Measurements from ENCODE around the gene GAS2L1.

Gene GAS2L1

GRCh38 chr22:29267858-29268510, 38.5 kb upstream of the GAS2L1 start, which contains the start of the genes EWSR1 and RHBDD3:
Gene EWSR1 (plus strand): TSS chr22:29268268. CDS start chr22:29268337, 69 bp downstream.
Gene RHBDD3 (minus strand): TSS chr22:29267981. CDS start chr22:29265626, 2,355 bp downstream.
- ChIA-PET CTCF (interaction anchor here (4.5 kb wide), 1 partner anchor 22 kb away, joined by 19 read pairs; no protein-coding TSS in a partner anchor), POLR2A (interaction anchor here (0.6 to 1.0 kb wide), 2 partner anchors 11 to 19 kb away, joined by 4 to 7 read pairs; no protein-coding TSS in a partner anchor)
- peak; percentile 95 for DNase-seq (ENCODE audit: extremely low spot score)
- no peak for TF ChIP-seq CTCF (IDR thresholded peaks at IDR 0.05; ENCODE audit: control extremely low read depth, extremely low read depth, low read depth, missing control alignments)

- ChIA-PET POLR2A (interaction anchor here (0.5 to 1.0 kb wide), 2 partner anchors 12 to 18 kb away, joined by 3 to 4 read pairs; no protein-coding TSS in a partner anchor), CTCF (no interaction called here)
- DNase-seq (ENCODE audit: extremely low spot score): no peak
- no peak for TF ChIP-seq CTCF (IDR thresholded peaks at IDR 0.05; ENCODE audit: control extremely low read depth, extremely low read depth, low read depth, missing control alignments)
Measured at GRCh38 chr22:29268511-29269229, 37.8 kb upstream of the GAS2L1 start.

GRCh38 chr22:29269230-29269604, 37.2 kb upstream of the GAS2L1 start:
- POLR2A ChIA-PET: no interaction called here
- no peak for DNase-seq (ENCODE audit: extremely low spot score)
- CTCF ChIA-PET: no interaction called here
- TF ChIP-seq CTCF (IDR thresholded peaks at IDR 0.05; ENCODE audit: control extremely low read depth, extremely low read depth, low read depth, missing control alignments): no peak

- POLR2A ChIA-PET: interaction anchor here (2.4 kb wide), 1 partner anchor 10 kb away, joined by 13 read pairs; no protein-coding TSS in a partner anchor
- TF ChIP-seq CTCF (IDR thresholded peaks at IDR 0.05; ENCODE audit: control extremely low read depth, extremely low read depth, low read depth, missing control alignments): no peak
- no peak for DNase-seq (ENCODE audit: extremely low spot score)
- CTCF ChIA-PET: interaction anchor here (1.2 kb wide), 1 partner anchor 25 kb away, joined by 3 read pairs; no protein-coding TSS in a partner anchor
Measured at GRCh38 chr22:29269731-29270474, 36.5 kb upstream of the GAS2L1 start.

- no peak for TF ChIP-seq CTCF (IDR thresholded peaks at IDR 0.05; ENCODE audit: control extremely low read depth, extremely low read depth, low read depth, missing control alignments)
- DNase-seq (ENCODE audit: extremely low spot score): no peak
- ChIA-PET CTCF (interaction anchor here (1.2 to 2.3 kb wide), 3 partner anchors 16 to 25 kb away, joined by 3 to 5 read pairs (median 5); no protein-coding TSS in a partner anchor), POLR2A (interaction anchor here (0.5 to 2.4 kb wide), 2 partner anchors 9 to 19 kb away, joined by 6 to 13 read pairs; no protein-coding TSS in a partner anchor)
Measured at GRCh38 chr22:29270475-29271271, 35.8 kb upstream of the GAS2L1 start.
